NCI-H1436 treated with DMSO at 0.1 percent for 48 hours (cell line): Measurements from ENCODE around the gene ABL1.
"Not testable (repeated sequence)": the region's sequence is repeated elsewhere in the genome, so short reads cannot be mapped to it uniquely, and the experiment has no call there.

Experiments
- DNase-seq: peaks from one replicate; lab custom pipeline; 2025; lab: John Stamatoyannopoulos, UW

Gene ABL1

GRCh38 chr9:130834371-130835336, at the start of gene ABL1:
Gene ABL1 (plus strand): TSS chr9:130835254. CDS start chr9:130835447, 193 bp downstream.
- DNase-seq: no peak

GRCh38 chr9:130785940-130786508, 49.0 kb upstream of the ABL1 start:
- DNase-seq: no peak

- no peak for DNase-seq
Observed at GRCh38 chr9:130786526-130786925, 48.5 kb upstream of the ABL1 start.

- no peak for DNase-seq
Observed at GRCh38 chr9:130789747-130790672, 45.0 kb upstream of the ABL1 start.

- no peak for DNase-seq
Observed at GRCh38 chr9:130791303-130791894, 43.7 kb upstream of the ABL1 start.

GRCh38 chr9:130793589-130793988, 41.5 kb upstream of the ABL1 start:
- DNase-seq: no peak

- DNase-seq: not testable (repeated sequence)
Observed at GRCh38 chr9:130794021-130794420, 41.0 kb upstream of the ABL1 start.

GRCh38 chr9:130794423-130794822, 40.6 kb upstream of the ABL1 start:
- not testable (repeated sequence) for DNase-seq

- DNase-seq: no peak
Observed at GRCh38 chr9:130794923-130795495, 40.0 kb upstream of the ABL1 start.

- DNase-seq: not testable (repeated sequence)
Observed at GRCh38 chr9:130803116-130803515, 31.9 kb upstream of the ABL1 start.

- no peak for DNase-seq
Observed at GRCh38 chr9:130805510-130806326, 29.3 kb upstream of the ABL1 start.

GRCh38 chr9:130806327-130806716, 28.7 kb upstream of the ABL1 start:
- DNase-seq: no peak

- DNase-seq: no peak
Observed at GRCh38 chr9:130810609-130811136, 24.4 kb upstream of the ABL1 start.

- DNase-seq: no peak
Observed at GRCh38 chr9:130815242-130815808, 19.7 kb upstream of the ABL1 start.

GRCh38 chr9:130817914-130818313, 17.1 kb upstream of the ABL1 start:
- DNase-seq: no peak

GRCh38 chr9:130820135-130820738, 14.8 kb upstream of the ABL1 start:
- DNase-seq: no peak

GRCh38 chr9:130823435-130823834, 11.6 kb upstream of the ABL1 start:
- DNase-seq: no peak

- no peak for DNase-seq
Observed at GRCh38 chr9:130824079-130824478, 11.0 kb upstream of the ABL1 start.

- DNase-seq: no peak
Observed at GRCh38 chr9:130824643-130825350, 10.3 kb upstream of the ABL1 start.
